ENCODE results near the gene ELOVL3.

Gene ELOVL3

GRCh38 chr10:102254426-102254825 lies 28.3 kb downstream of the ELOVL3 start:
- Histone ChIP-seq H2AFZ (ENCODE audit: low read depth, low read length, severe bottlenecking) (no peak overlapping the region), H3K9me2 (replicated peaks; ENCODE audit: insufficient read depth, low read length) (no peaks in the 10 kb centered on the region), H3K4me3 (ENCODE audit: insufficient read depth, low read length, poor library complexity, severe bottlenecking) (no peak overlapping the region), H3K79me2 (ENCODE audit: insufficient read depth, low read length) (peaks cover 86% of the 10 kb centered on the region), H3K27me3 (ENCODE audit: low read length) (no peaks in the 10 kb centered on the region), H3K4me2 (ENCODE audit: low read depth, low read length, poor library complexity, severe bottlenecking) (no peak overlapping the region), H3K9me3 (ENCODE audit: insufficient read depth, low read length) (no peaks in the 10 kb centered on the region), H3K36me3 (ENCODE audit: low read length) (peaks cover 8% of the 10 kb centered on the region; the same call in 1 of the 2 replicates), H3K9ac (ENCODE audit: low read length) (no peak overlapping the region), H3K27ac (ENCODE audit: low read depth, low read length) (no peak overlapping the region), H4K20me1 (ENCODE audit: low read depth, low read length) (no peaks in the 10 kb centered on the region; the same call in 1 of the 2 replicates), H3F3A (ENCODE audit: insufficient read depth) (no peaks in the 10 kb centered on the region)
- TF ChIP-seq, protein P1, sequence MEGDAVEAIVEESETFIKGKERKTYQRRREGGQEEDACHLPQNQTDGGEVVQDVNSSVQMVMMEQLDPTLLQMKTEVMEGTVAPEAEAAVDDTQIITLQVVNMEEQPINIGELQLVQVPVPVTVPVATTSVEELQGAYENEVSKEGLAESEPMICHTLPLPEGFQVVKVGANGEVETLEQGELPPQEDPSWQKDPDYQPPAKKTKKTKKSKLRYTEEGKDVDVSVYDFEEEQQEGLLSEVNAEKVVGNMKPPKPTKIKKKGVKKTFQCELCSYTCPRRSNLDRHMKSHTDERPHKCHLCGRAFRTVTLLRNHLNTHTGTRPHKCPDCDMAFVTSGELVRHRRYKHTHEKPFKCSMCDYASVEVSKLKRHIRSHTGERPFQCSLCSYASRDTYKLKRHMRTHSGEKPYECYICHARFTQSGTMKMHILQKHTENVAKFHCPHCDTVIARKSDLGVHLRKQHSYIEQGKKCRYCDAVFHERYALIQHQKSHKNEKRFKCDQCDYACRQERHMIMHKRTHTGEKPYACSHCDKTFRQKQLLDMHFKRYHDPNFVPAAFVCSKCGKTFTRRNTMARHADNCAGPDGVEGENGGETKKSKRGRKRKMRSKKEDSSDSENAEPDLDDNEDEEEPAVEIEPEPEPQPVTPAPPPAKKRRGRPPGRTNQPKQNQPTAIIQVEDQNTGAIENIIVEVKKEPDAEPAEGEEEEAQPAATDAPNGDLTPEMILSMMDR (IDR thresholded peaks at IDR 0.05; ENCODE audit: insufficient read depth, low read length, poor library complexity, severe bottlenecking), result no peak
- TF ChIP-seq EZH2phosphoT487 (conservative IDR thresholded peaks at IDR 0.05; ENCODE audit: low read length), result no peak

DNA sequence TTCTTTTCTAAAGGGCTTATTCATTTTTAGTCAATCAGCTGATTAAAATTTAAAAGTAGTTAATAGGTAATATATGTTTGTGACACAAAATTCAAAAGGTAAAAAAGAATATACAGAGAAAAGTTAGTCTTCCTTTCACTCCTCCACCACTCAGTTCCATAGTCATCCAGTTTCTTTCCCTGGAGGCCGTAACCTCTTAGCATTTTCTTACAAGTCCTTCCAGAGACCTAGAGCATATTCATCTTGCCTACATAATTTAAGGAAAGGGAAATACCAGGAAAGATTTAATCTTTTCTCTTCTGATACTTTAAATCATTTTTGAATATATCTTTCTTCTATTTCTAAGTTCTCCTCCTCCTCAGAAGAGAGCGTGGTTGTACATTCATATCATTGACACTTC lies 29.3 kb downstream of the ELOVL3 start:
- peaks cover 9% of the 10 kb centered on the region; the same call in 1 of the 2 replicates for H3K36me3 ChIP-seq (ENCODE audit: low read length)
- no peaks in the 10 kb centered on the region; the same call in 1 of the 2 replicates for H4K20me1 ChIP-seq (ENCODE audit: low read depth, low read length)
- no peaks in the 10 kb centered on the region for H3K9me3 ChIP-seq (ENCODE audit: insufficient read depth, low read length)
- peaks cover 76% of the 10 kb centered on the region for H3K79me2 ChIP-seq (ENCODE audit: insufficient read depth, low read length)
- H2AFZ ChIP-seq (ENCODE audit: low read depth, low read length, severe bottlenecking), result no peak overlapping the region
- no peaks in the 10 kb centered on the region for H3K9me2 ChIP-seq (replicated peaks; ENCODE audit: insufficient read depth, low read length)
- H3K27me3 ChIP-seq (ENCODE audit: low read length), result no peaks in the 10 kb centered on the region
- 0 out of 2 replicates have a peak, but pooled peaks cover 5% of the 10 kb centered on the region for H3F3A ChIP-seq (ENCODE audit: insufficient read depth)
- H3K9ac ChIP-seq (ENCODE audit: low read length), result no peak overlapping the region
- no peak overlapping the region for H3K27ac ChIP-seq (ENCODE audit: low read depth, low read length)
- no peak overlapping the region for H3K4me3 ChIP-seq (ENCODE audit: insufficient read depth, low read length, poor library complexity, severe bottlenecking)
- no peak overlapping the region for H3K4me2 ChIP-seq (ENCODE audit: low read depth, low read length, poor library complexity, severe bottlenecking)
- TF ChIP-seq EZH2phosphoT487 (conservative IDR thresholded peaks at IDR 0.05; ENCODE audit: low read length), result no peak
- TF ChIP-seq, protein P1 (IDR thresholded peaks at IDR 0.05; ENCODE audit: insufficient read depth, low read length, poor library complexity, severe bottlenecking), result no peak

- Histone ChIP-seq H3K27me3 (ENCODE audit: low read length) (no peaks in the 10 kb centered on the region), H3K36me3 (ENCODE audit: low read length) (peaks cover 12% of the 10 kb centered on the region; the same call in 1 of the 2 replicates), H3K27ac (ENCODE audit: low read depth, low read length) (no peak overlapping the region), H4K20me1 (ENCODE audit: low read depth, low read length) (no peaks in the 10 kb centered on the region), H3K4me3 (ENCODE audit: insufficient read depth, low read length, poor library complexity, severe bottlenecking) (no peak overlapping the region), H2AFZ (ENCODE audit: low read depth, low read length, severe bottlenecking) (no peak overlapping the region), H3K4me2 (ENCODE audit: low read depth, low read length, poor library complexity, severe bottlenecking) (no peak overlapping the region), H3K79me2 (ENCODE audit: insufficient read depth, low read length) (peaks cover 45% of the 10 kb centered on the region), H3K9me2 (replicated peaks; ENCODE audit: insufficient read depth, low read length) (no peaks in the 10 kb centered on the region), H3K9me3 (ENCODE audit: insufficient read depth, low read length) (no peaks in the 10 kb centered on the region), H3F3A (ENCODE audit: insufficient read depth) (0 out of 2 replicates have a peak, but pooled peaks cover 5% of the 10 kb centered on the region), H3K9ac (ENCODE audit: low read length) (no peak overlapping the region)
- no peak for TF ChIP-seq EZH2phosphoT487 (conservative IDR thresholded peaks at IDR 0.05; ENCODE audit: low read length)
- TF ChIP-seq, protein P1 (IDR thresholded peaks at IDR 0.05; ENCODE audit: insufficient read depth, low read length, poor library complexity, severe bottlenecking), result no peak
Measured at GRCh38 chr10:102261196-102261595, 35.1 kb downstream of the ELOVL3 start.
